ENCODE measurements around the gene SHC2. TPM values are rescaled to one million over a fixed set of nuclear protein-coding genes. Genes with fewer than 3 reads are reported as not detected.

The SHC2 gene
- total and polyA plus RNA-seq, 9 of the 15 experiments (the other 6 are each of a cell fraction or from before 2014, with no cell fraction given), result 0.14 to 0.36 (median 0.17) TPM; not detected in 5

- TF ChIP-seq BACH1 (tag; IDR thresholded peaks at IDR 0.05) (no peak), E2F1 (CRISPR knock-in tag; IDR thresholded peaks at IDR 0.05) (0 out of 2 replicates have a peak, but pooled peaks have one; percentile 54), SP1 (CRISPR knock-in tag; IDR thresholded peaks at IDR 0.05) (peak; percentile 75), ASH1L (IDR thresholded peaks at IDR 0.05; ENCODE audit: borderline replicate concordance, low read depth, partially characterized antibody) (no peak), E2F6 (IDR thresholded peaks at IDR 0.05; ENCODE audit: borderline replicate concordance in 1 of 2, extremely low read depth in 1 of 2, insufficient read depth in 1 of 2, insufficient read length in 1 of 2, low read depth in 1 of 2, low read length in 1 of 2, poor library complexity in 1 of 2, severe bottlenecking in 1 of 2) (peak in 1 of 2 experiments; percentile 60), KLF16 (IDR thresholded peaks at IDR 0.05) (peak; percentile 36; the same call in 1 of the 2 replicates), ZNF324 (CRISPR knock-in tag; IDR thresholded peaks at IDR 0.05) (no peak), TGIF2 (CRISPR knock-in tag; IDR thresholded peaks at IDR 0.05) (no peak), MAFK (IDR thresholded peaks at IDR 0.05; ENCODE audit: low read length) (no peak), EP300 (IDR thresholded peaks at IDR 0.05; ENCODE audit: low read length) (0 out of 2 replicates have a peak, but pooled peaks have one; percentile 39), ZFP91 (CRISPR knock-in tag; IDR thresholded peaks at IDR 0.05) (no peak), MECOM (CRISPR knock-in tag; IDR thresholded peaks at IDR 0.05) (no peak), NFRKB (IDR thresholded peaks at IDR 0.05; ENCODE audit: low read depth) (no peak), MXD1 (CRISPR knock-in tag; IDR thresholded peaks at IDR 0.05; ENCODE audit: borderline replicate concordance, poor library complexity, severe bottlenecking) (no peak), RCOR1 (IDR thresholded peaks at IDR 0.05; ENCODE audit: borderline replicate concordance in 1 of 2, low read depth in 2 of 2, low read length in 2 of 2) (peak; percentile 69 to 94; a peak in 2 of 4 replicates), SMARCC2 (IDR thresholded peaks at IDR 0.05; ENCODE audit: low read depth) (no peak), NCOA1 (IDR thresholded peaks at IDR 0.05; ENCODE audit: low read depth) (no peak), ETV6 (IDR thresholded peaks at IDR 0.05; ENCODE audit: borderline replicate concordance in 1 of 2, low read depth in 2 of 2, low read length in 1 of 2) (no peak), ETV6 (CRISPR knock-in tag; IDR thresholded peaks at IDR 0.05; ENCODE audit: borderline replicate concordance) (no peak), SIRT6 (IDR thresholded peaks at IDR 0.05; ENCODE audit: low read depth, low read length) (no peak), RB1 (IDR thresholded peaks at IDR 0.05; ENCODE audit: low read depth) (peak; percentile 96)
These were observed 45.8 kb upstream of the SHC2 start (continued) for GRCh38 chr19:506404-507285.

Data from K562 (cell line).